Epithelial cell of proximal tubule (primary cell): ENCODE results near the gene NSG2. TPM values are rescaled to one million over a fixed set of nuclear protein-coding genes. Genes with fewer than 3 reads are reported as not detected.

Experiments used
- DNase-seq: peaks from one replicate; pipeline ENCODE4 v3.0.0-alpha.2; 2011; ENCODE audit warnings: low read depth
- H3K4me3 ChIP-seq: 2 replicates; pipeline ENCODE4 v1.5.1; 2011; ENCODE audit warnings: low read depth, mild to moderate bottlenecking, low read length
- total RNA-seq: library from RNA; depleted of rRNA; stranded (reverse); fragments of >200 nt; gene quantifications from 2 replicates; pipeline ENCODE4 v1.2.3, GENCODE V29; 2015
- TF ChIP-seq, protein P1 (sequence below): conservative IDR thresholded peaks from 2 replicates; pipeline ENCODE4 v1.5.1; 2012; ENCODE audit warnings: low read depth, mild to moderate bottlenecking, low read length

NSG2 gene
- total RNA-seq, 1 donor from 2014 or later: not detected

DNA sequence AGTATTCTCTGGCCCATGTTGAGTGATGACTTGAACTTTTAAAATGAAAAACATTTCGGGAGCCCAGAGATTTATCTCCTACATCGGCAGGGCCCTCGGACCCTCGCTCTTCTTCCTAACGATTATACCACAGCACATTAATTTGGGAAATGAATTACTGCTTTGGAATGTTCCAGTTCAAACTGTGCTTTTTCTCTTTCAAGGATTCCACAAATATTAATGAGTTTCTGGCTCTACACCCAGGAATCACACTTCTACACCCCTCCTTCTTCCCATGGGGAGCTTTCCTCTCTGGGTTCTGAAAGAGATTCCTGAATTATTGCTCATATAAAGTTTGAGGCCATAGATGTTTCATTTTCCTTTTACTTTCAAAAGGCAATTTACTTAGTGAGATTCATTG lies 41.2 kb downstream of the NSG2 start:
- TF ChIP-seq, protein P1, sequence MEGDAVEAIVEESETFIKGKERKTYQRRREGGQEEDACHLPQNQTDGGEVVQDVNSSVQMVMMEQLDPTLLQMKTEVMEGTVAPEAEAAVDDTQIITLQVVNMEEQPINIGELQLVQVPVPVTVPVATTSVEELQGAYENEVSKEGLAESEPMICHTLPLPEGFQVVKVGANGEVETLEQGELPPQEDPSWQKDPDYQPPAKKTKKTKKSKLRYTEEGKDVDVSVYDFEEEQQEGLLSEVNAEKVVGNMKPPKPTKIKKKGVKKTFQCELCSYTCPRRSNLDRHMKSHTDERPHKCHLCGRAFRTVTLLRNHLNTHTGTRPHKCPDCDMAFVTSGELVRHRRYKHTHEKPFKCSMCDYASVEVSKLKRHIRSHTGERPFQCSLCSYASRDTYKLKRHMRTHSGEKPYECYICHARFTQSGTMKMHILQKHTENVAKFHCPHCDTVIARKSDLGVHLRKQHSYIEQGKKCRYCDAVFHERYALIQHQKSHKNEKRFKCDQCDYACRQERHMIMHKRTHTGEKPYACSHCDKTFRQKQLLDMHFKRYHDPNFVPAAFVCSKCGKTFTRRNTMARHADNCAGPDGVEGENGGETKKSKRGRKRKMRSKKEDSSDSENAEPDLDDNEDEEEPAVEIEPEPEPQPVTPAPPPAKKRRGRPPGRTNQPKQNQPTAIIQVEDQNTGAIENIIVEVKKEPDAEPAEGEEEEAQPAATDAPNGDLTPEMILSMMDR: no peak

DNA sequence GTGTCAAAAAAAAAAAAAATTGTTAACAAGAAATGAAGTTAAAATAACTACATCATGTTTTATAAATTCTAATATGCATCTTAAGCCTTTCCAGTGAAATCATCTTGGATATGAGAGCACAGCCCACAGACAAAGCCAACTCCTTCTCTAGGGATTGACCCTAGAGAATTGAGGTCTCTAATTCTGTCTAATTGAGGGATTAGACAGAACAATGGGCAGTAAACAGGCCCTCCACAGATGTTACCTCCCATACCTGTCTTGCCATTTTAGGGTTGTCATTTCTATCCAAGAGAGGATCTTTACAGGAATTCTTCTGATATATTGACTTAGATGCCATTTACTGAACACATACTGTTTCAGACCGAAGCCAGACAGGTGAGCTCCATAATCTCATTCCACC lies 42.3 kb downstream of the NSG2 start:
- no peak for DNase-seq
- H3K4me3 ChIP-seq: no peak overlapping the region
- TF ChIP-seq, protein P1: no peak

More for the DNA sequence above, 41.2 kb downstream of the NSG2 start:
- no peak overlapping the region for H3K4me3 ChIP-seq
- DNase-seq: no peak

DNA sequence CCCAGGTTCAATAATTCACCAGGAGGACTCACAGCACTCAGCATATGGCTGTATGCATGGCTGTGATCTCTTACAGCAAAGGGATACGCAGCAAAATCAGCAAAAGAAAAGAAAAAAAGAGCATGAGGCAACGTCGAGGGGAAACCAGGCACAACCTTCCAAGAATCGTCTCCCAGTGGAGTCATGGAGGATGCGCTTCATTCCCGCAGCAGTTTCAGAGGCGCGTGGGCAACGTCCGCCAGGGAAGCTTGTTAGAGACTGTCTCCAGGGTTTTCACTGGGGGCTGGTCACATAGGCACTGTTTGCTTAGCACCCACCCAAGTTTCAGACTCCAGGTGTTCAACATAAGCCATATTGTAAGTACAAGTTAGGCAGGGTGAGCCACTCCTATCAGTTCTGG lies 44.6 kb downstream of the NSG2 start:
- DNase-seq: no peak
- TF ChIP-seq, protein P1: no peak
- no peak overlapping the region for H3K4me3 ChIP-seq

DNA sequence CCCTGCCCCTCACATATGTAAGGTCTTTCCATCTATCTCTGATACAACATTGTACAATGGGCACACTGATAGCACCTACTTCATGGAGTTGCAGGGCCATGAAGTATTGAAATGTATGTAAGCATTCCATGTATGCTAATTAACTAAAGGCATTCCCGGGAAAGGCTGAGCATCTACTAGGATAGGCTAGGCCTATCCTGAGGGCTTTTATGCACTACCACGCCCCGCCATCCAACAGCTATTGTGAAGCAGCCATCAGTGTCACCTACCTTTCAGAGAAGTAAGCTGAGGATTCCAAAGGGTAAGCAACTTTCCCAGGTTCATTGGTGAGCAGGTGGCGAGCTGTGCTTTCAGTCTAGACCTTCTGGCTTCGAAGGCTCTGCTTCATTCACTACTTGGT lies 47.6 kb downstream of the NSG2 start:
- TF ChIP-seq, protein P1: no peak
- no peak for DNase-seq
- H3K4me3 ChIP-seq: no peak overlapping the region

DNA sequence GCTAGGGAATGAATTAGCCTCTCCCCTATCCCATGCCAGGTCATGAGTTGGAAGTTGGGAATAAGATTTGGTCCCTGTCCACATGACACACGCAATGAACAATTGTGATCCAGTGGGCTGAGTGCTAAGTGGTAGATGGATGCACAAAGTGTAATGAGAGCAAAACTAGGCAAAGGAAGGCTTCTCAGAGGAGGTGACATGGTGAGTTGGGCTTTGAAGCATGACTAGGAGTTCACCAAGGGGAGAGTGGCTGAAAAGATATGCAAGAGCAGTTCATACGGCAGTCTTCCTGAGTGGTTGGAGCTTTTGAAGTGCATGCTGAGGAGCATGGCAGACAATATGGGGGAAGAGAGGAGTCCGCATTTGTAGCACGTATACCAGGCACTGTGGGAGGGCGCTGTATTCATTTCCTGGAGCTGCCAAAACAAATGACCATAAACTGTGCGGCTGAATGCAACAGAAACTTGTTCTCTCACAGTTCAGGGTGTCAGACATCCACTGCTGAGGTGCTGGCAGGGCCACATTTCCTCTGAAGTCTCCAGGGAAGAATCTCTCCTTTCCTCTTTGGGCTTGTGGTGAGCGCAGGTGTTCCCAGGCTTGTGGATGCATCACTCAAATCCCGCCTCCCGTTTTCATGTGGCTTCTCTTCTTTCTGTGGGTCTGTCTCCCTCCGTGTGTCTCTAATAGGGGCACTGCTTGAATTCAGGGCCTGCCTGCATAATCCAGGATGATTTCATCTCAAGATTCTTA lies 49.5 kb downstream of the NSG2 start:
- TF ChIP-seq, protein P1: no peak
- no peak for DNase-seq

DNA sequence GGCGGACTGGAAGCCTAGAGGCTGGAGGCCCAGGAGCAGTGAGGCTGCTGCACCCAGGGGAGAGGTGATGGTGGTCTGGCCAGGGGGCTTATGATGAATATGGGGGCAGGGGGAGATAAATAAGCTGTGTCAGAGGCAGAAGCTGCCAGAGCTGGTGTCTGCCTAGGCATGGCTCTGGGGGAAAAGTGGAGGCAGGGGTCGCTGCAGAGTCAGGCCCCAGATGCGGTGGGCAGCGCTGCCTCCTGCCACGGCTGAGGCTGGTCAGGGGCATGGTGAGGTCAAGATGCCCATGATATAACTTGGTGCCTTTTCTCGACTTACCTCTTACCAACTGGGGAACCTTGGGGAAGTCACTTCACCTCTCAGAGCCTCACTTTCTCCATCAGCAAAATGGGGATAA lies 51.1 kb downstream of the NSG2 start:
- TF ChIP-seq, protein P1: no peak
- no peak for DNase-seq
- no peak overlapping the region for H3K4me3 ChIP-seq

More for the DNA sequence above, 49.5 kb downstream of the NSG2 start:
- H3K4me3 ChIP-seq: no peak overlapping the region
